MM.1S (cell line): ENCODE data around the gene MVB12B.

Experiments
- EZH2 ChIP-seq: fragments of 300-600 bp; sonication (generic); optimal IDR thresholded peaks from 2 replicates; pipeline ENCODE3; 2017; ENCODE audit warnings: low read depth, mild to moderate bottlenecking, antibody characterized with exemption, low read length, mixed read lengths
- EZH2phosphoT487 ChIP-seq: fragments of 300-600 bp; sonication (generic); IDR thresholded peaks from 2 replicates; pipeline ENCODE4 v1.6.1; 2018; ENCODE audit warnings: antibody characterized with exemption, low read length
- TF ChIP-seq, protein P1 (sequence below): fragments of 300-600 bp; sonication (generic); IDR thresholded peaks from 2 replicates; pipeline ENCODE4 v1.5.1; 2016; ENCODE audit warnings: antibody characterized with exemption, low read length, mixed read lengths

DNA sequence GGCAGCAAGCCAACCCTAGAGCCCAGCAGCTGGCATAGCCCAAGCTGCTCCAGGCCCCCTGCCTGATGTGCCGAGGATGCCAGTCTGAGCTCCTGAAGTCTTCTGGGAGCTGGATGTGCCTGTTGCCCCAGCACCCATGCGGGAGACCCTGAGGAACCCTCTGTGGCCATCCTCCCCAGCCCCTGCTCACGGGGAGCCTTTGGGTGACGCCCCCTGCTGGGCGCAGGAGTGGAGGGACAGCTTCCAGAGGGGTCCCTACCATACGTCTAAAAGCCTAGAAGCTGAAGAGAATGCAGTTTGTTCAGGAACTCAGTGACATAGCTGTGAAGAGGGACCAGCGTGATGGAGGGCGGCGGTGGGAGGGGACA lies 33.1 kb upstream of the MVB12B start:
- TF ChIP-seq, protein P1, sequence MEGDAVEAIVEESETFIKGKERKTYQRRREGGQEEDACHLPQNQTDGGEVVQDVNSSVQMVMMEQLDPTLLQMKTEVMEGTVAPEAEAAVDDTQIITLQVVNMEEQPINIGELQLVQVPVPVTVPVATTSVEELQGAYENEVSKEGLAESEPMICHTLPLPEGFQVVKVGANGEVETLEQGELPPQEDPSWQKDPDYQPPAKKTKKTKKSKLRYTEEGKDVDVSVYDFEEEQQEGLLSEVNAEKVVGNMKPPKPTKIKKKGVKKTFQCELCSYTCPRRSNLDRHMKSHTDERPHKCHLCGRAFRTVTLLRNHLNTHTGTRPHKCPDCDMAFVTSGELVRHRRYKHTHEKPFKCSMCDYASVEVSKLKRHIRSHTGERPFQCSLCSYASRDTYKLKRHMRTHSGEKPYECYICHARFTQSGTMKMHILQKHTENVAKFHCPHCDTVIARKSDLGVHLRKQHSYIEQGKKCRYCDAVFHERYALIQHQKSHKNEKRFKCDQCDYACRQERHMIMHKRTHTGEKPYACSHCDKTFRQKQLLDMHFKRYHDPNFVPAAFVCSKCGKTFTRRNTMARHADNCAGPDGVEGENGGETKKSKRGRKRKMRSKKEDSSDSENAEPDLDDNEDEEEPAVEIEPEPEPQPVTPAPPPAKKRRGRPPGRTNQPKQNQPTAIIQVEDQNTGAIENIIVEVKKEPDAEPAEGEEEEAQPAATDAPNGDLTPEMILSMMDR: peak; percentile 38
- TF ChIP-seq EZH2 (no peak), EZH2phosphoT487 (no peak)
